HepG2 (cell line): ENCODE measurements around the gene MRPL51. TPM values are rescaled to one million over a fixed set of nuclear protein-coding genes. Genes with fewer than 3 reads are reported as not detected.
A peak's percentile ranks its signal among the peaks of the same experiment; 100 is the strongest.

Experiments
- JUNB ChIP-seq: sonication (generic); formaldehyde crosslinking; IDR thresholded peaks from 2 replicates; pipeline ENCODE4 v1.8.0; 2022; ENCODE audit warnings: missing genetic modification reagents, mild to moderate bottlenecking, borderline replicate concordance
- MIER2 ChIP-seq: IDR thresholded peaks from 2 replicates; pipeline ENCODE4 v1.6.1; 2016; ENCODE audit warnings: missing biosample characterization, missing genetic modification reagents
- RARA ChIP-seq: IDR thresholded peaks from 2 replicates; pipeline ENCODE4 v1.6.1; 2016; ENCODE audit warnings: missing genetic modification reagents, missing compliant biosample characterization
- SALL2 ChIP-seq: sonication (generic); formaldehyde crosslinking; IDR thresholded peaks from 2 replicates; pipeline ENCODE4 v1.8.1; 2023; ENCODE audit warnings: mild to moderate bottlenecking, missing genetic modification reagents, inconsistent platforms
- THAP8 ChIP-seq: sonication (generic); formaldehyde crosslinking; IDR thresholded peaks from 2 replicates; pipeline ENCODE4 v1.5.1; 2020; ENCODE audit warnings: missing genetic modification reagents, mild to moderate bottlenecking, borderline replicate concordance
- UBTF ChIP-seq: sonication (generic); formaldehyde crosslinking; IDR thresholded peaks from 2 replicates; pipeline ENCODE4 v1.4.0; 2020; ENCODE audit warnings: mild to moderate bottlenecking, missing genetic modification reagents
- ZBTB44 ChIP-seq: sonication (generic); formaldehyde crosslinking; IDR thresholded peaks from 2 replicates; pipeline ENCODE4 v1.4.0; 2020; ENCODE audit warnings: missing genetic modification reagents
- ZBTB7A ChIP-seq: sonication (generic); formaldehyde crosslinking; IDR thresholded peaks from 2 replicates; pipeline ENCODE4 v1.8.0; 2022; ENCODE audit warnings: mild to moderate bottlenecking, missing genetic modification reagents
- ZFYVE20 ChIP-seq: sonication (generic); formaldehyde crosslinking; IDR thresholded peaks from 2 replicates; pipeline ENCODE4 v1.8.0; 2023; ENCODE audit warnings: low read depth, mild to moderate bottlenecking, moderate library complexity, missing genetic modification reagents, borderline replicate concordance
- ZNF12 ChIP-seq: sonication (generic); formaldehyde crosslinking; IDR thresholded peaks from 2 replicates; pipeline ENCODE4 v1.5.0; 2020; ENCODE audit warnings: missing genetic modification reagents
- ZNF17 ChIP-seq: sonication (generic); formaldehyde crosslinking; IDR thresholded peaks from 2 replicates; pipeline ENCODE4 v1.5.0; 2020; ENCODE audit warnings: mild to moderate bottlenecking, missing genetic modification reagents
- ZNF230 ChIP-seq: sonication (generic); formaldehyde crosslinking; IDR thresholded peaks from 2 replicates; pipeline ENCODE4 v1.4.0; 2020; ENCODE audit warnings: mild to moderate bottlenecking, missing genetic modification reagents
- ZNF318 ChIP-seq: sonication (generic); formaldehyde crosslinking; IDR thresholded peaks from 2 replicates; pipeline ENCODE4 v1.4.0; 2020; ENCODE audit warnings: mild to moderate bottlenecking, missing genetic modification reagents
- ZNF441 ChIP-seq: sonication (generic); formaldehyde crosslinking; IDR thresholded peaks from 2 replicates; pipeline ENCODE4 v1.7.0; 2021; ENCODE audit warnings: missing genetic modification reagents, borderline replicate concordance
- ZNF484 ChIP-seq: sonication (generic); formaldehyde crosslinking; IDR thresholded peaks from 2 replicates; pipeline ENCODE4 v1.5.1; 2020; ENCODE audit warnings: mild to moderate bottlenecking, low read depth, missing genetic modification reagents, borderline replicate concordance
- ZNF570 ChIP-seq: sonication (generic); formaldehyde crosslinking; IDR thresholded peaks from 2 replicates; pipeline ENCODE4 v1.4.0; 2020; ENCODE audit warnings: mild to moderate bottlenecking, missing genetic modification reagents, borderline replicate concordance
- polyA plus RNA-seq, 8 experiments: library from polyadenylated mRNA; depleted of rRNA in 3 of 8; stranded (reverse) in 7 of 8; unstranded in 1 of 8; fragments of >200 nt; fragmentation: Illumina TruSeq in 4 of 8; extraction: Trizol in 4 of 8; gene quantifications; 2 replicates each; pipeline versions ENCODE4 v1.2.1 to v1.2.3, GENCODE V29; 2011 to 2016; ENCODE audit warnings: low read depth in 4 of 8, missing spikeins in 1 of 8, mixed read lengths in 1 of 8; ENCODE audit not compliant: insufficient read depth in 1 of 8
- total RNA-seq, 5 experiments: library from RNA; depleted of rRNA; stranded (reverse); fragments of >200 nt; fragmentation: Illumina TruSeq; extraction: Trizol; gene quantifications; 2 replicates each; pipeline ENCODE4 v1.2.3, GENCODE V29; 2016; ENCODE audit warnings: low read depth in 1 of 5

MRPL51 gene
- total and polyA plus RNA-seq, 2 of the 13 experiments (the other 11 are each of a cell fraction or from before 2014, with no cell fraction given) = 64.8 to 278 TPM

GRCh38 chr12:6534945-6535696 lies 42.1 kb upstream of the MRPL51 start (continued):
- TF ChIP-seq ZBTB44 (no peak), ZNF230 (CRISPR knock-in tag) (0 out of 2 replicates have a peak, but pooled peaks have one; percentile 82), MIER2 (no peak), ZNF484 (no peak), ZNF570 (CRISPR knock-in tag) (no peak), ZNF17 (CRISPR knock-in tag) (no peak), JUNB (CRISPR knock-in tag) (0 out of 2 replicates have a peak, but pooled peaks have one; percentile 32), RARA (CRISPR knock-in tag) (no peak), SALL2 (CRISPR knock-in tag) (no peak), UBTF (CRISPR knock-in tag) (no peak; the same call in 1 of the 2 replicates), ZNF441 (CRISPR knock-in tag) (peak; percentile 23; the same call in 1 of the 2 replicates), ZNF12 (CRISPR knock-in tag) (no peak), ZFYVE20 (CRISPR knock-in tag) (no peak), ZBTB7A (CRISPR knock-in tag) (no peak), THAP8 (CRISPR knock-in tag) (no peak), ZNF318 (no peak)
